HG03175 (cell line): Measurements from ENCODE around the gene RNASE1.

ENCODE experiments used
- ATAC-seq: cut with Tn5 transposase; IDR thresholded peaks from one replicate; pipeline ENCODE4 v1.9.1; 2021; ENCODE audit warnings: mild to moderate bottlenecking, moderate library complexity; ENCODE audit not compliant: unreplicated experiment

RNASE1 gene

GRCh38 chr14:20808162-20808483, 5.5 kb upstream of the RNASE1 start:
- ATAC-seq: no peak

GRCh38 chr14:20807304-20808161, 4.9 kb upstream of the RNASE1 start:
- no peak for ATAC-seq

GRCh38 chr14:20805485-20805884, 2.8 kb upstream of the RNASE1 start:
- ATAC-seq: no peak

GRCh38 chr14:20803223-20803622, 579 bp upstream of the RNASE1 start:
- no peak for ATAC-seq

- no peak for ATAC-seq
These were observed 918 bp downstream of the RNASE1 start for GRCh38 chr14:20801726-20802125.

GRCh38 chr14:20799892-20800544, 2.6 kb downstream of the RNASE1 start:
- no peak for ATAC-seq

- ATAC-seq: no peak
These were observed 3.2 kb downstream of the RNASE1 start for GRCh38 chr14:20799456-20799891.

GRCh38 chr14:20798932-20799331, 3.7 kb downstream of the RNASE1 start:
- no peak for ATAC-seq

- no peak for ATAC-seq
These were observed 4.3 kb downstream of the RNASE1 start for GRCh38 chr14:20798318-20798717.

GRCh38 chr14:20797164-20797563, 5.5 kb downstream of the RNASE1 start:
- no peak for ATAC-seq

- no peak for ATAC-seq
These were observed 7.8 kb downstream of the RNASE1 start for GRCh38 chr14:20794644-20795369.

- ATAC-seq: no peak
These were observed 10.1 kb downstream of the RNASE1 start for GRCh38 chr14:20792556-20792955.

- no peak for ATAC-seq
These were observed 11.0 kb downstream of the RNASE1 start for GRCh38 chr14:20791597-20791996.

GRCh38 chr14:20791187-20791586, 11.5 kb downstream of the RNASE1 start:
- no peak for ATAC-seq

GRCh38 chr14:20790464-20791116, 12.1 kb downstream of the RNASE1 start:
- ATAC-seq: no peak

- ATAC-seq: no peak
These were observed 13.3 kb downstream of the RNASE1 start for GRCh38 chr14:20789230-20789813.

- no peak for ATAC-seq
These were observed 15.6 kb downstream of the RNASE1 start for GRCh38 chr14:20787025-20787424.

- ATAC-seq: peak; percentile 55
These were observed 20.3 kb downstream of the RNASE1 start for GRCh38 chr14:20782280-20782890.

GRCh38 chr14:20781803-20782202, 20.8 kb downstream of the RNASE1 start:
- ATAC-seq: no peak

- ATAC-seq: no peak
These were observed 26.7 kb downstream of the RNASE1 start for GRCh38 chr14:20775901-20776300.
